Right lobe of liver (tissue), 6 donors: ENCODE results near the gene C8B. TPM values are rescaled to one million over a fixed set of nuclear protein-coding genes. Genes with fewer than 3 reads are reported as not detected.

Source experiments
- ATAC-seq, 4 donors: fragments of 200-7000 bp; cut with Tn5 transposase; one replicate each; pipeline ENCODE4 v1.9.1; 2020; ENCODE audit warnings: mild to moderate bottlenecking in 4 of 4, moderate library complexity in 4 of 4
- DNase-seq, 3 donors: peaks; one replicate each; pipeline ENCODE4 v3.0.0-alpha.2; 2020
- H3K27ac ChIP-seq, 3 donors: fragments of 200-600 bp; one replicate each; pipeline ENCODE4 v1.8.0; 2022
- H3K27me3 ChIP-seq, 2 donors: fragments of 200-600 bp; one replicate each; pipeline ENCODE4 v1.8.0; 2022
- H3K36me3 ChIP-seq, 4 donors: fragments of 200-600 bp; sonication (generic) in 1 of 4; one replicate each; pipeline versions ENCODE4 v1.5.1 to v1.8.0; 2017 to 2022; ENCODE audit warnings: control low read depth in 1 of 4
- H3K4me1 ChIP-seq, 4 donors: fragments of 200-600 bp; sonication (generic) in 1 of 4; one replicate each; pipeline versions ENCODE4 v1.5.1 to v1.8.0; 2017 to 2022; ENCODE audit warnings: control low read depth in 1 of 4
- H3K4me3 ChIP-seq, 3 donors: fragments of 200-600 bp; one replicate each; pipeline ENCODE4 v1.8.0; 2022
- H3K9me3 ChIP-seq, 4 donors: fragments of 200-600 bp; sonication (generic) in 1 of 4; one replicate each; pipeline versions ENCODE4 v1.5.1 to v1.8.0; 2017 to 2022; ENCODE audit warnings: control low read depth in 1 of 4
- CTCF ChIP-seq, 4 donors: fragments of 200-600 bp in 3 of 4; fragments of 450-650 bp in 1 of 4; IDR thresholded peaks; one replicate each; pipeline versions ENCODE4 v1.5.1 to v1.8.0; 2016 to 2022; ENCODE audit warnings: antibody characterized with exemption in 4 of 4, mild to moderate bottlenecking in 2 of 4
- POLR2A ChIP-seq: fragments of 450-650 bp; IDR thresholded peaks from one replicate; pipeline ENCODE4 v1.6.1; 2017; ENCODE audit warnings: antibody characterized with exemption, mild to moderate bottlenecking
- WGBS: methylation state at CpG from one replicate; pipeline ENCODE4 v1.1.6; 2018; ENCODE audit warnings: low coverage, low lambda C conversion rate; ENCODE audit not compliant: insufficient coverage; ENCODE audit errors: missing lambda C conversion rate; 5-methylcytosine and 5-hydroxymethylcytosine counted together
- intact Hi-C, 2 donors: fragments of 100-400 bp; cut with DNase I; formaldehyde crosslinking; loops; one replicate each; pipeline versions ENCODE4 v1.11.2 to v1.14.1; 2022
- total RNA-seq, 6 experiments: library from RNA; depleted of rRNA in 2 of 6; stranded (reverse); fragments of >200 nt in 2 of 6; fragmentation: NEBNext Ultra II Directional in 3 of 6; extraction: Animal tissue kit (Norgen Biotek cat#: 25700) in 3 of 6; gene quantifications; one replicate each; pipeline versions ENCODE4 v1.1.0 to v1.2.4, GENCODE V29; 2016 to 2023
- donor health status: DM: no; HTN: yes; CAD: no.
- donor health status: DM: no; HTN: no; CAD: no.
- donor health status: DM: no; HTN: no; CAD: no.
- donor health status: DM: no; HTN: yes; CAD: no.
- donor health status: DM: no; HTN: yes; CAD: no.

C8B gene
- total RNA-seq, 6 experiments from 2014 or later = 289 to 573 (median 400) TPM

- Histone ChIP-seq H3K4me3 (no peak overlapping the region), H3K36me3 (peaks cover 0 to 45% (median 22%) of the 10 kb centered on the region in 4 donors), H3K4me1 (no peaks in the 10 kb centered on the region), H3K27ac (peak overlapping the region in 1 of 3 donors; percentile 32), H3K9me3 (no peaks in the 10 kb centered on the region), H3K27me3 (no peaks in the 10 kb centered on the region)
- DNase-seq (no peak), ATAC-seq (no peak)
- intact Hi-C loops = no loop called here
- no peak for TF ChIP-seq CTCF (IDR thresholded peaks at IDR 0.05)
- WGBS = 60% methylated on average over 2 of the region's 2 CpGs
Measured at GRCh38 chr1:56933606-56934005, 32.2 kb downstream of the C8B start.

- no peaks in the 10 kb centered on the region for H3K9me3 ChIP-seq
- no peaks in the 10 kb centered on the region for H3K27me3 ChIP-seq
- H3K4me1 ChIP-seq = peaks cover 0 to 4% (median 0%) of the 10 kb centered on the region in 4 donors
- WGBS = 53% methylated on average over 2 of the region's 2 CpGs
- H3K4me3 ChIP-seq = no peak overlapping the region
- H3K36me3 ChIP-seq = peaks cover 0 to 41% (median 20%) of the 10 kb centered on the region in 4 donors
- no peak for ATAC-seq
- peak overlapping the region in 1 of 3 donors; percentile 32 for H3K27ac ChIP-seq
- no peak for DNase-seq
- intact Hi-C loops = no loop called here
- TF ChIP-seq CTCF (IDR thresholded peaks at IDR 0.05) (no peak), POLR2A (no peak)
Measured at GRCh38 chr1:56933161-56933560, 32.7 kb downstream of the C8B start.

- intact Hi-C loops = no loop called here
- Histone ChIP-seq H3K4me3 (no peak overlapping the region), H3K36me3 (peaks cover 0 to 29% (median 16%) of the 10 kb centered on the region in 4 donors), H3K4me1 (peaks cover 0 to 17% (median 3%) of the 10 kb centered on the region in 4 donors), H3K9me3 (no peaks in the 10 kb centered on the region), H3K27me3 (no peaks in the 10 kb centered on the region), H3K27ac (no peak overlapping the region)
- WGBS = 75% methylated on average over 3 of the region's 3 CpGs
- DNase-seq (no peak), ATAC-seq (no peak)
- TF ChIP-seq POLR2A = no peak
- no peak for TF ChIP-seq CTCF (IDR thresholded peaks at IDR 0.05)
Measured at GRCh38 chr1:56931686-56932085, 34.1 kb downstream of the C8B start.

GRCh38 chr1:56931211-56931610, 34.6 kb downstream of the C8B start:
- ATAC-seq = no peak
- no peak for TF ChIP-seq POLR2A
- TF ChIP-seq CTCF (IDR thresholded peaks at IDR 0.05) = no peak
- H3K4me3 ChIP-seq = no peak overlapping the region
- no peak for DNase-seq
- intact Hi-C loops = no loop called here
- H3K27me3 ChIP-seq = no peaks in the 10 kb centered on the region
- no peak overlapping the region for H3K27ac ChIP-seq
- no peaks in the 10 kb centered on the region for H3K9me3 ChIP-seq
- peaks cover 0 to 17% (median 3%) of the 10 kb centered on the region in 4 donors for H3K4me1 ChIP-seq
- peaks cover 0 to 26% (median 16%) of the 10 kb centered on the region in 4 donors for H3K36me3 ChIP-seq
- 49% methylated on average over 3 of the region's 3 CpGs for WGBS

- peaks cover 0 to 24% (median 3%) of the 10 kb centered on the region in 4 donors for H3K4me1 ChIP-seq
- no peak for TF ChIP-seq CTCF (IDR thresholded peaks at IDR 0.05)
- TF ChIP-seq POLR2A = no peak
- H3K4me3 ChIP-seq = no peak overlapping the region
- H3K9me3 ChIP-seq = no peaks in the 10 kb centered on the region
- WGBS = 67% methylated on average over 1 of the region's 2 CpGs
- no peaks in the 10 kb centered on the region for H3K27me3 ChIP-seq
- DNase-seq (no peak), ATAC-seq (no peak)
- intact Hi-C loops = no loop called here
- peaks cover 0 to 25% (median 15%) of the 10 kb centered on the region in 4 donors for H3K36me3 ChIP-seq
- H3K27ac ChIP-seq = no peak overlapping the region
Measured at GRCh38 chr1:56929492-56929891, 36.3 kb downstream of the C8B start.
